HG03342 (cell line): ENCODE results near the gene NTRK2.

Experiments
- ATAC-seq: cut with Tn5 transposase; IDR thresholded peaks from one replicate; pipeline ENCODE4 v1.9.1; 2021; ENCODE audit warnings: mild to moderate bottlenecking, moderate library complexity; ENCODE audit not compliant: unreplicated experiment

Gene NTRK2

GRCh38 chr9:84928419-84928818 lies 258.9 kb downstream of the NTRK2 start:
- ATAC-seq, result no peak

- ATAC-seq, result no peak
Observed at GRCh38 chr9:84929068-84929467, 259.5 kb downstream of the NTRK2 start.

GRCh38 chr9:84932915-84933527 lies 263.5 kb downstream of the NTRK2 start:
- ATAC-seq, result no peak

GRCh38 chr9:84935528-84936117 lies 266.1 kb downstream of the NTRK2 start:
- peak; percentile 59 for ATAC-seq

- ATAC-seq, result no peak
Observed at GRCh38 chr9:84937180-84937579, 267.7 kb downstream of the NTRK2 start.

- no peak for ATAC-seq
Observed at GRCh38 chr9:84937581-84937980, 268.1 kb downstream of the NTRK2 start.

- no peak for ATAC-seq
Observed at GRCh38 chr9:84939774-84940173, 270.2 kb downstream of the NTRK2 start.

GRCh38 chr9:84940294-84940693 lies 270.8 kb downstream of the NTRK2 start:
- ATAC-seq, result no peak

- ATAC-seq, result no peak
Observed at GRCh38 chr9:84941792-84942191, 272.3 kb downstream of the NTRK2 start.

- no peak for ATAC-seq
Observed at GRCh38 chr9:84943482-84944050, 274.0 kb downstream of the NTRK2 start.

GRCh38 chr9:84945878-84946538 lies 276.5 kb downstream of the NTRK2 start:
- no peak for ATAC-seq

- no peak for ATAC-seq
Observed at GRCh38 chr9:84947412-84947972, 278.0 kb downstream of the NTRK2 start.

- ATAC-seq, result no peak
Observed at GRCh38 chr9:84949258-84949657, 279.7 kb downstream of the NTRK2 start.

- no peak for ATAC-seq
Observed at GRCh38 chr9:84949971-84950370, 280.4 kb downstream of the NTRK2 start.

GRCh38 chr9:84950879-84951811 lies 281.6 kb downstream of the NTRK2 start:
- ATAC-seq, result no peak

GRCh38 chr9:84953252-84953773 lies 283.8 kb downstream of the NTRK2 start:
- no peak for ATAC-seq

- peak; percentile 92 for ATAC-seq
Observed at GRCh38 chr9:84953797-84954705, 284.5 kb downstream of the NTRK2 start.

- ATAC-seq, result no peak
Observed at GRCh38 chr9:84955155-84955554, 285.6 kb downstream of the NTRK2 start.

- no peak for ATAC-seq
Observed at GRCh38 chr9:84955971-84956370, 286.4 kb downstream of the NTRK2 start.
